Ovary (tissue), 3 donors: ENCODE results near the gene RYR1.

Experiments used
- CTCF ChIP-seq, 3 donors: fragments of 450-650 bp in 2 of 3; fragments of 200-600 bp in 1 of 3; IDR thresholded peaks; one replicate each; pipeline versions ENCODE4 v1.5.1 to v1.8.0; 2016 to 2022; ENCODE audit warnings: antibody characterized with exemption in 3 of 3, mild to moderate bottlenecking in 1 of 3
- EP300 ChIP-seq: sonication (generic); formaldehyde crosslinking; IDR thresholded peaks from one replicate; pipeline ENCODE4 v1.6.1; 2017; ENCODE audit warnings: antibody characterized with exemption
- POLR2A ChIP-seq: fragments of 450-650 bp; IDR thresholded peaks from one replicate; pipeline ENCODE4 v1.6.1; 2017; ENCODE audit warnings: antibody characterized with exemption, mild to moderate bottlenecking, moderate library complexity
- donor health status: DM: no; HTN: no; CAD: no.

- TF ChIP-seq CTCF (IDR thresholded peaks at IDR 0.05) (no peak), POLR2A (no peak), EP300 (no peak)
Measured at GRCh38 chr19:38466050-38466449, 32.6 kb downstream of the RYR1 start.
